GM12874 (cell line): ENCODE results near the gene MAP3K4.

Experiments
- CTCF ChIP-seq: IDR thresholded peaks from 2 replicates; pipeline ENCODE4 v1.5.1; 2011; ENCODE audit warnings: low read depth, mild to moderate bottlenecking, control low read depth, low read length, moderate library complexity; ENCODE audit not compliant: insufficient read depth

The MAP3K4 gene

GRCh38 chr6:161150566-161150965 lies 159.0 kb downstream of the MAP3K4 start:
- no peak for TF ChIP-seq CTCF

GRCh38 chr6:161151059-161151645 lies 159.6 kb downstream of the MAP3K4 start:
- no peak for TF ChIP-seq CTCF

GRCh38 chr6:161151660-161152526 lies 160.3 kb downstream of the MAP3K4 start:
- no peak for TF ChIP-seq CTCF

- no peak for TF ChIP-seq CTCF
These were observed 160.9 kb downstream of the MAP3K4 start for GRCh38 chr6:161152527-161152862.

GRCh38 chr6:161152907-161153662 lies 161.5 kb downstream of the MAP3K4 start:
- TF ChIP-seq CTCF: no peak

- TF ChIP-seq CTCF: no peak
These were observed 162.2 kb downstream of the MAP3K4 start for GRCh38 chr6:161153725-161154124.

GRCh38 chr6:161154796-161155335 lies 163.3 kb downstream of the MAP3K4 start:
- no peak for TF ChIP-seq CTCF
